IPS-18a (cell line): ENCODE measurements around the gene CSTF3.
"Not testable (repeated sequence)": the region's sequence is repeated elsewhere in the genome, so short reads cannot be mapped to it uniquely, and the experiment has no call there.

Source experiments
- H3K27ac ChIP-seq: one replicate; pipeline ENCODE4 v1.5.1; 2013; ENCODE audit warnings: low read length
- H3K27me3 ChIP-seq: one replicate; pipeline ENCODE4 v1.6.1; 2013; ENCODE audit warnings: mild to moderate bottlenecking, low read length; ENCODE audit not compliant: control insufficient read depth, insufficient read depth
- H3K36me3 ChIP-seq: one replicate; pipeline ENCODE4 v1.6.1; 2013; ENCODE audit warnings: low read depth, low read length; ENCODE audit not compliant: control insufficient read depth
- H3K4me1 ChIP-seq: one replicate; pipeline ENCODE4 v1.6.1; 2013; ENCODE audit warnings: low read depth, low read length; ENCODE audit not compliant: control insufficient read depth
- H3K4me3 ChIP-seq: one replicate; pipeline ENCODE4 v1.5.1; 2013; ENCODE audit warnings: low read length
- H3K9ac ChIP-seq: one replicate; pipeline ENCODE4 v1.6.1; 2013; ENCODE audit warnings: mild to moderate bottlenecking, low read length, moderate library complexity
- H3K9me3 ChIP-seq: one replicate; pipeline ENCODE4 v1.6.1; 2013; ENCODE audit warnings: low read depth, low read length; ENCODE audit not compliant: control insufficient read depth

Gene CSTF3

GRCh38 chr11:33179348-33179803 is 18.1 kb upstream of the CSTF3 start:
- H3K9ac ChIP-seq, result no peak overlapping the region
- H3K36me3 ChIP-seq, result no peaks in the 10 kb centered on the region
- H3K27ac ChIP-seq, result no peak overlapping the region
- peaks cover 16% of the 10 kb centered on the region for H3K4me1 ChIP-seq
- H3K27me3 ChIP-seq, result no peaks in the 10 kb centered on the region
- no peaks in the 10 kb centered on the region for H3K9me3 ChIP-seq
- H3K4me3 ChIP-seq, result no peak overlapping the region

- H3K4me1 ChIP-seq, result peaks cover 16% of the 10 kb centered on the region
- no peaks in the 10 kb centered on the region for H3K27me3 ChIP-seq
- H3K27ac ChIP-seq, result no peak overlapping the region
- peak overlapping the region; percentile 22 for H3K4me3 ChIP-seq
- H3K9me3 ChIP-seq, result no peaks in the 10 kb centered on the region
- H3K36me3 ChIP-seq, result no peaks in the 10 kb centered on the region
- H3K9ac ChIP-seq, result no peak overlapping the region
Measured at GRCh38 chr11:33178443-33179180, 17.3 kb upstream of the CSTF3 start.

GRCh38 chr11:33177676-33178336 is 16.5 kb upstream of the CSTF3 start:
- Histone ChIP-seq H3K27ac (no peak overlapping the region), H3K4me1 (peaks cover 16% of the 10 kb centered on the region), H3K9ac (no peak overlapping the region), H3K36me3 (no peaks in the 10 kb centered on the region), H3K4me3 (peak overlapping the region; percentile 22), H3K9me3 (no peaks in the 10 kb centered on the region), H3K27me3 (no peaks in the 10 kb centered on the region)

- not testable (repeated sequence) for H3K36me3 ChIP-seq
- peaks cover 16% of the 10 kb centered on the region for H3K4me1 ChIP-seq
Measured at GRCh38 chr11:33176760-33177159, 15.5 kb upstream of the CSTF3 start.

GRCh38 chr11:33172996-33173395 is 11.7 kb upstream of the CSTF3 start:
- no peaks in the 10 kb centered on the region for H3K36me3 ChIP-seq
- peaks cover 6% of the 10 kb centered on the region for H3K4me1 ChIP-seq
- H3K27ac ChIP-seq, result no peak overlapping the region
- no peaks in the 10 kb centered on the region for H3K9me3 ChIP-seq
- no peak overlapping the region for H3K4me3 ChIP-seq
- H3K27me3 ChIP-seq, result no peaks in the 10 kb centered on the region
- no peak overlapping the region for H3K9ac ChIP-seq

More at GRCh38 chr11:33176760-33177159, 15.5 kb upstream of the CSTF3 start:
- H3K27ac ChIP-seq, H3K9me3 ChIP-seq, H3K9ac ChIP-seq, H3K4me3 ChIP-seq, H3K27me3 ChIP-seq: not testable (repeated sequence)

- no peak overlapping the region for H3K4me3 ChIP-seq
- H3K36me3 ChIP-seq, result no peaks in the 10 kb centered on the region
- H3K27ac ChIP-seq, result no peak overlapping the region
- H3K27me3 ChIP-seq, result no peaks in the 10 kb centered on the region
- H3K9ac ChIP-seq, result no peak overlapping the region
- H3K9me3 ChIP-seq, result no peaks in the 10 kb centered on the region
- H3K4me1 ChIP-seq, result no peaks in the 10 kb centered on the region
Measured at GRCh38 chr11:33172345-33172744, 11.1 kb upstream of the CSTF3 start.

- H3K4me3 ChIP-seq, result no peak overlapping the region
- H3K36me3 ChIP-seq, result no peaks in the 10 kb centered on the region
- no peaks in the 10 kb centered on the region for H3K9me3 ChIP-seq
- no peak overlapping the region for H3K27ac ChIP-seq
- no peaks in the 10 kb centered on the region for H3K27me3 ChIP-seq
- H3K4me1 ChIP-seq, result no peaks in the 10 kb centered on the region
- no peak overlapping the region for H3K9ac ChIP-seq
Measured at GRCh38 chr11:33171251-33171650, 10.0 kb upstream of the CSTF3 start.

GRCh38 chr11:33168709-33169200 is 7.5 kb upstream of the CSTF3 start:
- Histone ChIP-seq H3K4me1 (no peaks in the 10 kb centered on the region), H3K9me3 (no peaks in the 10 kb centered on the region), H3K27me3 (no peaks in the 10 kb centered on the region), H3K9ac (no peak overlapping the region), H3K4me3 (no peak overlapping the region), H3K36me3 (no peaks in the 10 kb centered on the region), H3K27ac (no peak overlapping the region)

- H3K36me3 ChIP-seq, result peaks cover 2% of the 10 kb centered on the region
- no peak overlapping the region for H3K9ac ChIP-seq
- no peaks in the 10 kb centered on the region for H3K9me3 ChIP-seq
- H3K27ac ChIP-seq, result no peak overlapping the region
- H3K4me1 ChIP-seq, result peaks cover 21% of the 10 kb centered on the region
- H3K4me3 ChIP-seq, result no peak overlapping the region
- no peaks in the 10 kb centered on the region for H3K27me3 ChIP-seq
Measured at GRCh38 chr11:33162831-33163230, 1.6 kb upstream of the CSTF3 start.

- H3K4me1 ChIP-seq, result peaks cover 21% of the 10 kb centered on the region
- H3K9ac ChIP-seq, result peak overlapping the region; percentile 99
- no peaks in the 10 kb centered on the region for H3K27me3 ChIP-seq
- peak overlapping the region; percentile 98 for H3K4me3 ChIP-seq
- no peaks in the 10 kb centered on the region for H3K9me3 ChIP-seq
- peak overlapping the region; percentile 95 for H3K27ac ChIP-seq
- H3K36me3 ChIP-seq, result peaks cover 2% of the 10 kb centered on the region
Measured at GRCh38 chr11:33160587-33160986, 693 bp downstream of the CSTF3 start.

GRCh38 chr11:33160136-33160535 is 1.1 kb downstream of the CSTF3 start:
- no peaks in the 10 kb centered on the region for H3K27me3 ChIP-seq
- H3K4me3 ChIP-seq, result peak overlapping the region; percentile 98
- H3K27ac ChIP-seq, result peak overlapping the region; percentile 95
- H3K36me3 ChIP-seq, result peaks cover 2% of the 10 kb centered on the region
- no peaks in the 10 kb centered on the region for H3K9me3 ChIP-seq
- H3K4me1 ChIP-seq, result peaks cover 21% of the 10 kb centered on the region
- peak overlapping the region; percentile 99 for H3K9ac ChIP-seq
